ENCODE measurements around the gene HDAC4. TPM values are rescaled to one million over a fixed set of nuclear protein-coding genes. Genes with fewer than 3 reads are reported as not detected.

Gene HDAC4
- total and polyA plus RNA-seq, 2 donors (not counting 1 experiment from before 2014, with no cell fraction given): 13.5 to 46.0 TPM

GRCh38 chr2:239184968-239185903 lies 215.6 kb downstream of the HDAC4 start:
- peaks cover 0 to 21% (median 2%) of the 10 kb centered on the region in 3 donors for H3K9me3 ChIP-seq (ENCODE audit: control extremely low read depth in 1 of 3, control insufficient read depth in 2 of 3, insufficient read depth in 1 of 3, low read length in 2 of 3)
- no peak overlapping the region for H3K4me3 Mint-ChIP-seq
- H2AFZ ChIP-seq (ENCODE audit: insufficient read depth, low read depth, low read length, poor library complexity, severe bottlenecking): no peak overlapping the region
- H3K4me1 Mint-ChIP-seq: no peaks in the 10 kb centered on the region
- no peak overlapping the region for H3K27ac ChIP-seq (ENCODE audit: low read length in 2 of 2)
- WGBS (ENCODE audit: insufficient coverage): 91% methylated on average over 10 of the region's 14 CpGs
- H3K9ac ChIP-seq (ENCODE audit: low read length): no peak overlapping the region
- DNase-seq: no peak
- no peak overlapping the region for H3K4me2 ChIP-seq (replicated peaks; ENCODE audit: low read depth, low read length, poor library complexity, severe bottlenecking)
- H3K79me2 ChIP-seq (ENCODE audit: control insufficient read depth, insufficient read depth, low read length): no peaks in the 10 kb centered on the region
- no peaks in the 10 kb centered on the region for H3K27me3 Mint-ChIP-seq
- no peak overlapping the region for H3K27ac Mint-ChIP-seq
- ChIA-PET POLR2A (no interaction called here), CTCF (no interaction called here)
- no peak overlapping the region for H3K4me3 ChIP-seq (ENCODE audit: control extremely low read depth in 1 of 5, extremely low read depth in 1 of 5, insufficient read depth in 1 of 5, low read depth in 2 of 5, low read length in 4 of 5)
- peaks cover 0 to 14% of the 10 kb centered on the region in 2 experiments for H3K36me3 ChIP-seq (replicated peaks in 1 of 2; ENCODE audit: control extremely low read depth in 1 of 2, control insufficient read depth in 1 of 2, extremely low read depth in 1 of 2, insufficient read depth in 2 of 2, low read length in 1 of 2)
- no peak for TF ChIP-seq CTCF (IDR thresholded peaks at IDR 0.05)
- no peaks in the 10 kb centered on the region for H3K9me3 Mint-ChIP-seq (ENCODE audit: insufficient read depth)
- no peaks in the 10 kb centered on the region for H4K20me1 ChIP-seq (ENCODE audit: control insufficient read depth, insufficient read depth, low read length, poor library complexity, severe bottlenecking)
- no peaks in the 10 kb centered on the region for H3K27me3 ChIP-seq (replicated peaks in 1 of 4; ENCODE audit: control extremely low read depth in 1 of 4, control insufficient read depth in 3 of 4, insufficient read depth in 4 of 4, low read length in 3 of 4)
- no peak for ATAC-seq (ENCODE audit: low read depth)
- H3K4me1 ChIP-seq (ENCODE audit: control insufficient read depth in 2 of 2, insufficient read depth in 2 of 2, low read length in 2 of 2): no peaks in the 10 kb centered on the region
- intact Hi-C loops (cut with micrococcal nuclease): no loop called here

DNA sequence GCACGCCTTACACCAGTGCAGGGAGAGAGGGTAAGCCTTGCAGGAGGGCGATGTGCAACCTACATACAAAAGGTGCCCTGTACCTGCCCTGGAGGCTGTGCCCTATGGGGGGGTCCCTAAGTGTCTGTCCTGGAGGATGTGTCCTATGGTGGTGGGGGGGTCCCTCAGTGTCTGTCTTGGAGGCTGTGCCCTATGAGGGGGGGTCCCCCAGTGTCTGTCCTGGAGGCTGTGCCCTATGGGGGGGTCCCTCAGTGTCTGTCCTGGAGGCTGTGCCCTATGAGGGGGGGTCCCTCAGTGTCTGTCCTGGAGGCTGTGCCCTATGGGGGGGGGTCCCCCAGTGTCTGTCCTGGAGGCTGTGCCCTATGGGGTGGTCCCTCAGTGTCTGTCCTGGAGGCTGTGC lies 216.6 kb downstream of the HDAC4 start:
- no peak overlapping the region for H3K27ac Mint-ChIP-seq
- no peaks in the 10 kb centered on the region for H3K27me3 Mint-ChIP-seq
- Histone ChIP-seq H3K9me3 (ENCODE audit: control extremely low read depth in 1 of 3, control insufficient read depth in 2 of 3, insufficient read depth in 1 of 3, low read length in 2 of 3) (peaks cover 0 to 14% (median 2%) of the 10 kb centered on the region in 3 donors), H3K79me2 (ENCODE audit: control insufficient read depth, insufficient read depth, low read length) (no peaks in the 10 kb centered on the region), H3K9ac (ENCODE audit: low read length) (no peak overlapping the region), H3K27me3 (replicated peaks in 1 of 4; ENCODE audit: control extremely low read depth in 1 of 4, control insufficient read depth in 3 of 4, insufficient read depth in 4 of 4, low read length in 3 of 4) (no peaks in the 10 kb centered on the region), H3K4me3 (ENCODE audit: control extremely low read depth in 1 of 5, extremely low read depth in 1 of 5, insufficient read depth in 1 of 5, low read depth in 2 of 5, low read length in 4 of 5) (no peak overlapping the region), H4K20me1 (ENCODE audit: control insufficient read depth, insufficient read depth, low read length, poor library complexity, severe bottlenecking) (no peaks in the 10 kb centered on the region), H3K4me1 (ENCODE audit: control insufficient read depth in 2 of 2, insufficient read depth in 2 of 2, low read length in 2 of 2) (no peaks in the 10 kb centered on the region), H3K4me2 (replicated peaks; ENCODE audit: low read depth, low read length, poor library complexity, severe bottlenecking) (no peak overlapping the region), H3K27ac (ENCODE audit: low read length in 2 of 2) (no peak overlapping the region), H2AFZ (ENCODE audit: insufficient read depth, low read depth, low read length, poor library complexity, severe bottlenecking) (no peak overlapping the region), H3K36me3 (replicated peaks in 1 of 2; ENCODE audit: control extremely low read depth in 1 of 2, control insufficient read depth in 1 of 2, extremely low read depth in 1 of 2, insufficient read depth in 2 of 2, low read length in 1 of 2) (peaks cover 0 to 12% of the 10 kb centered on the region in 2 experiments)
- no peaks in the 10 kb centered on the region for H3K9me3 Mint-ChIP-seq (ENCODE audit: insufficient read depth)
- TF ChIP-seq CTCF (IDR thresholded peaks at IDR 0.05): no peak
- TF ChIP-seq EZH2 (IDR thresholded peaks at IDR 0.05; ENCODE audit: borderline replicate concordance, insufficient read depth, low read depth, low read length, poor library complexity, severe bottlenecking): no peak
- intact Hi-C loops (cut with micrococcal nuclease): no loop called here
- WGBS (ENCODE audit: insufficient coverage): 100% methylated on average over 1 of the region's 2 CpGs
- ATAC-seq (ENCODE audit: low read depth) (no peak), DNase-seq (no peak)
- H3K4me1 Mint-ChIP-seq: no peaks in the 10 kb centered on the region
- no peak overlapping the region for H3K4me3 Mint-ChIP-seq
- POLR2A ChIA-PET: no interaction called here
- CTCF ChIA-PET: no interaction called here
